Transverse colon (tissue), 3 donors: Measurements from ENCODE around the gene MYD88.

Experiments used
- POLR2A ChIP-seq: fragments of 450-650 bp; IDR thresholded peaks from one replicate; pipeline ENCODE4 v1.6.1; 2016; ENCODE audit warnings: antibody characterized with exemption, mild to moderate bottlenecking, moderate library complexity
- POLR2AphosphoS5 ChIP-seq, 3 donors: sonication (generic); formaldehyde crosslinking; IDR thresholded peaks; one replicate each; pipeline ENCODE4 v1.6.1; 2016; ENCODE audit warnings: antibody characterized with exemption in 3 of 3

GRCh38 chr3:38140326-38141172 lies 2.1 kb downstream of the MYD88 start:
- TF ChIP-seq POLR2AphosphoS5 (IDR thresholded peaks at IDR 0.05) (no peak), POLR2A (no peak)
